SKM-1 treated with dmso at 0.1 percent for 144 hours (cell line): Measurements from ENCODE around the gene UBFD1.
A peak's percentile ranks its signal among the peaks of the same experiment; 100 is the strongest.
"Not testable (repeated sequence)": the region's sequence is repeated elsewhere in the genome, so short reads cannot be mapped to it uniquely, and the experiment has no call there.

Source experiments
- DNase-seq: peaks from one replicate; lab custom pipeline; 2025; ENCODE audit not compliant: unreplicated experiment; lab: John Stamatoyannopoulos, UW

The UBFD1 gene

GRCh38 chr16:23556881-23557778, at the start of gene UBFD1, which contains the start of gene EARS2:
Gene UBFD1 (plus strand): TSS chr16:23557727. CDS start chr16:23557743, 16 bp downstream.
Gene EARS2 (minus strand): TSS chr16:23557350. CDS start chr16:23557343, 7 bp downstream.
- DNase-seq, result peak; percentile 97

- DNase-seq, result peak; percentile 52
These were observed 48.7 kb upstream of the UBFD1 start for GRCh38 chr16:23508589-23509440.

GRCh38 chr16:23509441-23509754, 48.1 kb upstream of the UBFD1 start:
- DNase-seq, result no peak

- DNase-seq, result no peak
These were observed 47.8 kb upstream of the UBFD1 start for GRCh38 chr16:23509782-23510163.

GRCh38 chr16:23510164-23510914, 47.2 kb upstream of the UBFD1 start, which contains the start of gene GGA2:
Gene GGA2 (minus strand): TSS chr16:23510494. CDS start chr16:23510411, 83 bp downstream.
- peak; percentile 72 for DNase-seq

- not testable (repeated sequence) for DNase-seq
These were observed 46.6 kb upstream of the UBFD1 start for GRCh38 chr16:23510915-23511270.

- no peak for DNase-seq
These were observed 45.8 kb upstream of the UBFD1 start for GRCh38 chr16:23511731-23512130.

- DNase-seq, result no peak
These were observed 45.3 kb upstream of the UBFD1 start for GRCh38 chr16:23512168-23512695.

- no peak for DNase-seq
These were observed 43.0 kb upstream of the UBFD1 start for GRCh38 chr16:23514381-23515152.

- no peak for DNase-seq
These were observed 41.6 kb upstream of the UBFD1 start for GRCh38 chr16:23515881-23516280.

- DNase-seq, result peak; percentile 56
These were observed 41.0 kb upstream of the UBFD1 start for GRCh38 chr16:23516366-23517137.

- peak; percentile 29 for DNase-seq
These were observed 39.1 kb upstream of the UBFD1 start for GRCh38 chr16:23518435-23518891.

- DNase-seq, result no peak
These were observed 38.2 kb upstream of the UBFD1 start for GRCh38 chr16:23519282-23519681.

- no peak for DNase-seq
These were observed 37.0 kb upstream of the UBFD1 start for GRCh38 chr16:23520500-23520899.

- DNase-seq, result peak; percentile 80
These were observed 36.3 kb upstream of the UBFD1 start for GRCh38 chr16:23521037-23521743.

GRCh38 chr16:23521965-23522364, 35.6 kb upstream of the UBFD1 start:
- DNase-seq, result no peak

GRCh38 chr16:23523321-23523720, 34.2 kb upstream of the UBFD1 start:
- no peak for DNase-seq

- DNase-seq, result no peak
These were observed 33.6 kb upstream of the UBFD1 start for GRCh38 chr16:23523876-23524385.
